H9 (cell line): ENCODE results near the gene ARCN1. TPM values are rescaled to one million over a fixed set of nuclear protein-coding genes. Genes with fewer than 3 reads are reported as not detected.
A peak's percentile ranks its signal among the peaks of the same experiment; 100 is the strongest.

Experiments
- DNase-seq: peaks from one replicate; pipeline ENCODE4 v3.0.0-alpha.2; 2017
- H2AFZ ChIP-seq: one replicate; pipeline ENCODE4 v1.6.1; 2013; ENCODE audit warnings: mild to moderate bottlenecking, low read length, control low read depth, moderate library complexity
- H2AK5ac ChIP-seq: 2 replicates; pipeline ENCODE4 v1.6.1; 2013; ENCODE audit warnings: low read length, control low read depth, mixed read lengths; ENCODE audit not compliant: insufficient read length
- H2BK120ac ChIP-seq: one replicate; pipeline ENCODE4 v1.6.1; 2013; ENCODE audit warnings: low read depth, mild to moderate bottlenecking, low read length, control low read depth, inconsistent platforms; ENCODE audit not compliant: poor library complexity, severe bottlenecking
- H2BK12ac ChIP-seq: 2 replicates; pipeline ENCODE4 v1.6.1; 2013; ENCODE audit warnings: low read length, control low read depth, mixed read lengths, low read depth; ENCODE audit not compliant: insufficient read length
- H2BK15ac ChIP-seq: 2 replicates; pipeline ENCODE4 v1.6.1; 2013; ENCODE audit warnings: low read depth, low read length, control low read depth
- H2BK20ac ChIP-seq: one replicate; pipeline ENCODE4 v1.6.1; 2013; ENCODE audit warnings: low read depth, mild to moderate bottlenecking, low read length, control low read depth, inconsistent platforms; ENCODE audit not compliant: poor library complexity, severe bottlenecking
- H2BK5ac ChIP-seq: 2 replicates; pipeline ENCODE4 v1.6.1; 2013; ENCODE audit warnings: low read length, control low read depth, mixed read lengths; ENCODE audit not compliant: insufficient read length
- H3K14ac ChIP-seq: 2 replicates; pipeline ENCODE4 v1.6.1; 2013; ENCODE audit warnings: low read length, control low read depth; ENCODE audit not compliant: insufficient read depth
- H3K18ac ChIP-seq: 2 replicates; pipeline ENCODE4 v1.6.1; 2013; ENCODE audit warnings: low read depth, mild to moderate bottlenecking, mixed read lengths, low read length, control low read depth; ENCODE audit not compliant: insufficient read length
- H3K23ac ChIP-seq: 2 replicates; pipeline ENCODE4 v1.6.1; 2013; ENCODE audit warnings: low read length, control low read depth, mixed read lengths, low read depth; ENCODE audit not compliant: insufficient read length
- H3K23me2 ChIP-seq: 2 replicates; pipeline ENCODE4 v1.6.1; 2013; ENCODE audit warnings: low read depth, mild to moderate bottlenecking, mixed read lengths, low read length, control low read depth; ENCODE audit not compliant: insufficient read length, poor library complexity, severe bottlenecking
- H3K27ac ChIP-seq: 2 replicates; pipeline ENCODE4 v1.5.1; 2013; ENCODE audit warnings: low read length, control low read depth, mixed read lengths, low read depth; ENCODE audit not compliant: insufficient read length
- H3K27me3 ChIP-seq: 2 replicates; pipeline ENCODE4 v1.6.1; 2013; ENCODE audit warnings: low read length, control low read depth, inconsistent platforms; ENCODE audit not compliant: insufficient read depth
- H3K4ac ChIP-seq: 2 replicates; pipeline ENCODE4 v1.6.1; 2013; ENCODE audit warnings: low read depth, mild to moderate bottlenecking, control low read depth, inconsistent platforms, low read length, moderate library complexity
- H3K4me1 ChIP-seq: 2 replicates; pipeline ENCODE4 v1.6.1; 2013; ENCODE audit warnings: low read length, control low read depth, inconsistent platforms; ENCODE audit not compliant: insufficient read depth
- H3K4me2 ChIP-seq: 2 replicates; pipeline ENCODE4 v1.6.1; 2013; ENCODE audit warnings: low read length, control low read depth, mixed read lengths; ENCODE audit not compliant: insufficient read length, insufficient read depth
- H3K56ac ChIP-seq: 2 replicates; pipeline ENCODE4 v1.6.1; 2013; ENCODE audit warnings: low read depth, mild to moderate bottlenecking, mixed read lengths, low read length, control low read depth; ENCODE audit not compliant: insufficient read length
- H3K79me1 ChIP-seq: 2 replicates; pipeline ENCODE4 v1.6.1; 2013; ENCODE audit warnings: low read depth, mild to moderate bottlenecking, moderate library complexity, low read length, control low read depth, inconsistent platforms; ENCODE audit not compliant: insufficient read depth, poor library complexity, severe bottlenecking
- H3K79me2 ChIP-seq: 2 replicates; pipeline ENCODE4 v1.6.1; 2013; ENCODE audit warnings: low read length, control low read depth, inconsistent platforms; ENCODE audit not compliant: insufficient read depth
- H3K9ac ChIP-seq: 2 replicates; pipeline ENCODE4 v1.6.1; 2013; ENCODE audit warnings: low read length, control low read depth, mixed read lengths; ENCODE audit not compliant: insufficient read length; ENCODE audit errors: extremely low read depth
- H3K9me3 ChIP-seq: one replicate; pipeline ENCODE4 v1.6.1; 2013; ENCODE audit warnings: low read depth, low read length, inconsistent platforms; ENCODE audit not compliant: control insufficient read depth
- H3T11ph ChIP-seq: one replicate; pipeline ENCODE4 v1.6.1; 2013; ENCODE audit warnings: mild to moderate bottlenecking, low read length, control low read depth, inconsistent platforms
- H4K20me1 ChIP-seq: one replicate; pipeline ENCODE4 v1.6.1; 2013; ENCODE audit not compliant: control insufficient read depth, insufficient read length, insufficient read depth
- H4K5ac ChIP-seq: 2 replicates; pipeline ENCODE4 v1.6.1; 2013; ENCODE audit warnings: low read depth, mild to moderate bottlenecking, mixed read lengths, low read length, control low read depth; ENCODE audit not compliant: insufficient read length
- H4K8ac ChIP-seq: replicated peaks from 2 replicates; pipeline ENCODE4 v1.6.1; 2013; ENCODE audit warnings: low read length, control low read depth, mixed read lengths, low read depth; ENCODE audit not compliant: insufficient read length
- H4K91ac ChIP-seq: 2 replicates; pipeline ENCODE4 v1.6.1; 2013; ENCODE audit warnings: low read depth, mild to moderate bottlenecking, moderate library complexity, mixed read lengths, low read length, control low read depth; ENCODE audit not compliant: insufficient read length
- H3K27ac Mint-ChIP-seq, 3 experiments: 2 replicates in 2 of 3; 3 replicates in 1 of 3; pipeline ENCODE4 v1.8.0; 2020 to 2021; ENCODE audit warnings: mixed read lengths in 3 of 3, mild to moderate bottlenecking in 1 of 3, moderate library complexity in 1 of 3
- H3K27me3 Mint-ChIP-seq: 2 replicates; pipeline ENCODE4 v1.8.0; 2021; ENCODE audit warnings: low read depth, mild to moderate bottlenecking, moderate library complexity, mixed read lengths
- H3K36me3 Mint-ChIP-seq, 3 experiments: 2 replicates in 2 of 3; 3 replicates in 1 of 3; pipeline ENCODE4 v1.8.0; 2020 to 2021; ENCODE audit warnings: low read depth in 3 of 3, mixed read lengths in 3 of 3; ENCODE audit not compliant: insufficient read depth in 1 of 3
- H3K4me1 Mint-ChIP-seq, 2 experiments: 2 replicates each; pipeline ENCODE4 v1.8.0; 2020; ENCODE audit warnings: mixed read lengths in 2 of 2
- H3K4me3 Mint-ChIP-seq, 2 experiments: 2 replicates in 1 of 2; 3 replicates in 1 of 2; pipeline ENCODE4 v1.8.0; 2020 to 2021; ENCODE audit warnings: mild to moderate bottlenecking in 2 of 2, mixed read lengths in 2 of 2, moderate library complexity in 1 of 2
- H3K9me3 Mint-ChIP-seq, 2 experiments: 2 replicates in 1 of 2; 3 replicates in 1 of 2; pipeline ENCODE4 v1.8.0; 2020; ENCODE audit warnings: mild to moderate bottlenecking in 2 of 2, mixed read lengths in 2 of 2, moderate library complexity in 1 of 2
- WGBS: extraction: QIAGEN DNeasy Blood & Tissue Kit; methylation state at CpG from one replicate; pipeline ENCODE4 v1.1.7; 2013; ENCODE audit warnings: missing lambda C conversion rate, low lambda C conversion rate, mixed read lengths; ENCODE audit not compliant: insufficient read length; ENCODE audit errors: extremely low coverage; 5-methylcytosine and 5-hydroxymethylcytosine counted together
- total RNA-seq: library from RNA; stranded (reverse); gene quantifications from 2 replicates; pipeline ENCODE4 v1.2.1, GENCODE V29; 2021
- TF ChIP-seq, protein P1 (sequence below): fragments of 200-600 bp; sonication (generic); conservative IDR thresholded peaks from 3 replicates; pipeline ENCODE4 v1.8.0; 2021; ENCODE audit warnings: antibody characterized with exemption, mild to moderate bottlenecking

The ARCN1 gene
- total RNA-seq, 1 experiment from 2014 or later: 152 TPM

DNA sequence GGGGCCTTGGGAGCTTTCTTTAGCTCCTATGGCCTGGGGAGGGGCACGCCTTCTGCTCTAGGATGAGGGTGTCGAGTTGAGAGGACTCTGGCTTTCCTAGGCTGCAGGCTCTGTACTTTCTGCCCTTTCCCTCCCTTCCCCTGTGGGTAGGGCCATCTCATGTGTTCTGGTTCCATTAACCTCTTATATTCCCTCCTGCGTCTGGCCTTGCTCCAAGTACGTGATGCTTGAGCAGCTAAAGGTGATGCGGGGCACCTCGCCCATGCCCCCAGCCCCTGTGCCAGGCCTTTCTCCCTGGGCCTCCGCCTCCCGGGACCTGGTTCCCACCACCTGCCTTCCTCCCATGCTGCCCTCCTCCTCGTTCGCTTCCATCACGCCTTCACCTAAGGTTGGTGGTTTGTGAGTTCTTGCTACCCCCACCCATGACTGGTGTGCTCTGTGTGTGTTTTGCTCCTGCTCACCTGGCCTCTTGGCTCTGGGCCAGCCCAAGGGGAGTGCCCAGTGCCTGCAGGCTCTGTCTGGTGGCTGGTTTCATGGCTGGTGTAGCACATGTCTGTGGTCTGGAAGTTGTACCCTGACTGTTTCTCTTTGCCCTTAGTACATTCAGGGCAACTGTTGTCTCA is 69.3 kb downstream of the ARCN1 start:
- no peak overlapping the region for H4K91ac ChIP-seq
- H3K9me3 Mint-ChIP-seq: no peaks in the 10 kb centered on the region
- no peak overlapping the region for H4K8ac ChIP-seq
- H3K4me3 Mint-ChIP-seq: no peak overlapping the region
- H3K4me1 ChIP-seq: no peaks in the 10 kb centered on the region
- no CpG with 5 or more reads among the region's 11 CpGs for WGBS
- no peak overlapping the region for H3T11ph ChIP-seq
- H3K79me1 ChIP-seq: no peaks in the 10 kb centered on the region
- TF ChIP-seq, protein P1, sequence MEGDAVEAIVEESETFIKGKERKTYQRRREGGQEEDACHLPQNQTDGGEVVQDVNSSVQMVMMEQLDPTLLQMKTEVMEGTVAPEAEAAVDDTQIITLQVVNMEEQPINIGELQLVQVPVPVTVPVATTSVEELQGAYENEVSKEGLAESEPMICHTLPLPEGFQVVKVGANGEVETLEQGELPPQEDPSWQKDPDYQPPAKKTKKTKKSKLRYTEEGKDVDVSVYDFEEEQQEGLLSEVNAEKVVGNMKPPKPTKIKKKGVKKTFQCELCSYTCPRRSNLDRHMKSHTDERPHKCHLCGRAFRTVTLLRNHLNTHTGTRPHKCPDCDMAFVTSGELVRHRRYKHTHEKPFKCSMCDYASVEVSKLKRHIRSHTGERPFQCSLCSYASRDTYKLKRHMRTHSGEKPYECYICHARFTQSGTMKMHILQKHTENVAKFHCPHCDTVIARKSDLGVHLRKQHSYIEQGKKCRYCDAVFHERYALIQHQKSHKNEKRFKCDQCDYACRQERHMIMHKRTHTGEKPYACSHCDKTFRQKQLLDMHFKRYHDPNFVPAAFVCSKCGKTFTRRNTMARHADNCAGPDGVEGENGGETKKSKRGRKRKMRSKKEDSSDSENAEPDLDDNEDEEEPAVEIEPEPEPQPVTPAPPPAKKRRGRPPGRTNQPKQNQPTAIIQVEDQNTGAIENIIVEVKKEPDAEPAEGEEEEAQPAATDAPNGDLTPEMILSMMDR: no peak
- H2BK20ac ChIP-seq: no peak overlapping the region
- no peak overlapping the region for H3K9ac ChIP-seq
- DNase-seq: no peak
- peaks cover 0 to 5% of the 10 kb centered on the region in 2 experiments; a peak in 2 of 4 replicates for H3K4me1 Mint-ChIP-seq
- H3K27me3 Mint-ChIP-seq: no peaks in the 10 kb centered on the region
- no peaks in the 10 kb centered on the region for H3K79me2 ChIP-seq
- peaks cover 31 to 76% (median 72%) of the 10 kb centered on the region in 3 experiments for H3K36me3 Mint-ChIP-seq
- no peak overlapping the region for H4K5ac ChIP-seq
- no peaks in the 10 kb centered on the region for H3K9me3 ChIP-seq
- H3K4ac ChIP-seq: no peak overlapping the region
- H3K14ac ChIP-seq: no peak overlapping the region
- H3K18ac ChIP-seq: no peak overlapping the region
- no peak overlapping the region for H3K56ac ChIP-seq
- no peak overlapping the region for H2AFZ ChIP-seq
- no peak overlapping the region for H2AK5ac ChIP-seq
- no peak overlapping the region for H2BK12ac ChIP-seq
- H2BK15ac ChIP-seq: no peak overlapping the region
- no peak overlapping the region for H3K27ac ChIP-seq
- H4K20me1 ChIP-seq: no peaks in the 10 kb centered on the region
- H3K27ac Mint-ChIP-seq: 0 out of 7 replicates have a peak overlapping the region, but pooled peaks of 1 of the 3 experiments have one; percentile 55
- H3K23ac ChIP-seq: no peak overlapping the region
- no peak overlapping the region for H2BK5ac ChIP-seq
- H3K4me2 ChIP-seq: no peak overlapping the region
- H3K27me3 ChIP-seq: no peaks in the 10 kb centered on the region
- no peaks in the 10 kb centered on the region for H3K23me2 ChIP-seq
- H2BK120ac ChIP-seq: no peak overlapping the region
